ENCODE results near the gene MED10. TPM values are rescaled to one million over a fixed set of nuclear protein-coding genes. Genes with fewer than 3 reads are reported as not detected.

Gene MED10
- total and polyA plus RNA-seq, 2 donors (not counting 3 experiments of a cell fraction or from before 2014, with no cell fraction given): 55.6 to 56.3 TPM

DNA sequence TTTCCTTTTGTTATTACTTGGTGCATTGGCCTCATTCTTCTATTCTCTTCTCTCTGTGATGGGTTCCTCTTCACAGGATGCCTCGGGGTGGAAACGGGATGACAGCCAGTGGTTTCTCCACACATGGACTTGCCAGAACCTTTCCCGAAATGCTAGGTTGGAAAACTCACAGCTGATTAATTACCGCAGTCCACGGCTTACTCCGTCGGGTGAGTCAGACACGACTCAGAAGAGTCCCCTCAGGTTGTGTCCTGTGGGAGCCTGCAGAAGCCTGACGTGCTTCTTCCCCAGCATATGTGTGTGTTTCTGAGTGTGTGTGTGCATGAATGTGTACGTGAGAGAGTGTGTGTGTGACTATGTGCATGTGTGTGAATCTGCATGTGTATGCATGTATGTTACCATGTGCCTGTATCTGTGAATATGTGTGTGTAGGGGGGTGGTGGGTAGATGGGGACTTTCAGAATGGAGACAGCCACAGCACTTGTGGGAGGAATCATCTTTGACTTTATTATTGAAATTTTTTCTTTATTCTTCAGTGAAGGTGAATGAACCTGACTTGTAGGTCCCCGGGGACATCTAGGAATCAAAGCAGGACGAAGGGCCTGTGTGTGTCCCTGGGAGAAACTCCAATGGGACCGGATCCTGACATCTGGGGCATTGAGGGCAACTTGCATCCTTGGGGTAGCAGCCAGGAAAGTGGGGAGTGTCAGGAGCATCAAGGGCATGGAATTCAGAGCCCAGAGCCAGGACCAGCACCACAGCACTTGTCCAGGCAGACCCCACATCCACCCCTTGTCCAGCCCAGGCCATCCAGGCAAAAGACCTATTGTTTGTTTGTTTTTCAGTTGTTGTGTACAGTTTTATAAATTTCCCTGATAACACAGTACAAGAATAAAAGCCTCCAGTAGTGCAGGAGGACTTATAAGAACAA, 21.9 kb upstream of the MED10 start:
- no peak overlapping the region for H2AFZ ChIP-seq (ENCODE audit: low read depth, low read length)
- H4K20me1 ChIP-seq (replicated peaks; ENCODE audit: control insufficient read depth, extremely low read depth, insufficient read depth, low read length): no peaks in the 10 kb centered on the region
- H3K4me2 ChIP-seq (ENCODE audit: insufficient read depth, low read length): no peak overlapping the region
- no peaks in the 10 kb centered on the region for H3K27me3 ChIP-seq (ENCODE audit: control insufficient read depth in 2 of 2, insufficient read depth in 2 of 2, low read length in 2 of 2)
- no TSS peak for BruUV-seq (replicated peaks)
- no peak overlapping the region for H3K4me3 ChIP-seq (replicated peaks in 1 of 3; ENCODE audit: insufficient read depth in 1 of 3, low read depth in 1 of 3, low read length in 3 of 3)
- DNase-seq (ENCODE audit: low read depth, low spot score): no peak
- no peaks in the 10 kb centered on the region for H3K9me3 ChIP-seq (replicated peaks; ENCODE audit: control insufficient read depth, insufficient read depth, low read length)
- H3K79me2 ChIP-seq (ENCODE audit: control insufficient read depth, insufficient read depth, low read length): no peaks in the 10 kb centered on the region
- H3K4me1 ChIP-seq (ENCODE audit: control insufficient read depth, extremely low read depth, insufficient read depth, low read length): no peaks in the 10 kb centered on the region
- ChIA-PET CTCF (no interaction called here), POLR2A (no interaction called here)
- H3K9me1 ChIP-seq (replicated peaks; ENCODE audit: control insufficient read depth, extremely low read depth, insufficient read depth, low read length): no peaks in the 10 kb centered on the region
- no peaks in the 10 kb centered on the region for H3K36me3 ChIP-seq (ENCODE audit: control insufficient read depth in 2 of 2, extremely low read depth in 1 of 2, insufficient read depth in 2 of 2, low read length in 2 of 2)
- dilution Hi-C loops (cut with MboI; ENCODE audit: extremely low pct_ligation_motif_present, low sequenced_read_pairs) (no loop called here), intact Hi-C loops (cut with micrococcal nuclease) (no loop called here)
- FAIRE-seq: no peak
- H3K27ac ChIP-seq (ENCODE audit: insufficient read depth, low read depth, low read length): no peak overlapping the region
- TF ChIP-seq MAX (IDR thresholded peaks at IDR 0.05; ENCODE audit: insufficient read depth, insufficient read length): no peak
- no peak for TF ChIP-seq POLR2AphosphoS5 (IDR thresholded peaks at IDR 0.05; ENCODE audit: insufficient read depth, low read depth, low read length)
- TF ChIP-seq MYC (IDR thresholded peaks at IDR 0.05; ENCODE audit: low read depth, low read length): no peak
- TF ChIP-seq CTCF (IDR thresholded peaks at IDR 0.05; ENCODE audit: extremely low read depth in 1 of 2, insufficient read depth in 1 of 2, low read depth in 1 of 2, low read length in 2 of 2): no peak
- peak; percentile 49 for TF ChIP-seq FOS (IDR thresholded peaks at IDR 0.05; ENCODE audit: borderline replicate concordance, insufficient read depth, low read length)
- TF ChIP-seq JUN (IDR thresholded peaks at IDR 0.05; ENCODE audit: borderline replicate concordance, insufficient read depth, insufficient read length, low read depth): no peak
- H3K9ac ChIP-seq (replicated peaks; ENCODE audit: extremely low read depth, insufficient read depth, low read length): no peak overlapping the region

All from endothelial cell of umbilical vein (primary cell).